Hepatocyte (in vitro differentiated cells): ENCODE measurements around the gene NXNL1.

Experiments used
- CTCF ChIP-seq: fragments of 200-600 bp; sonication (generic); IDR thresholded peaks from 2 replicates; pipeline ENCODE4 v1.5.1; 2016; ENCODE audit warnings: antibody characterized with exemption, mild to moderate bottlenecking; ENCODE audit not compliant: poor library complexity
- EZH2 ChIP-seq: fragments of 200-600 bp; sonication (generic); IDR thresholded peaks from 2 replicates; pipeline ENCODE4 v1.6.1; 2016; ENCODE audit warnings: antibody characterized with exemption, mild to moderate bottlenecking, borderline replicate concordance
- EZH2phosphoT487 ChIP-seq: fragments of 200-600 bp; sonication (generic); IDR thresholded peaks from one replicate; pipeline ENCODE4 v1.6.1; 2018; ENCODE audit warnings: antibody characterized with exemption, mild to moderate bottlenecking, low read depth, moderate library complexity; ENCODE audit not compliant: unreplicated experiment, severe bottlenecking

GRCh38 chr19:17420475-17420924 is 40.2 kb downstream of the NXNL1 start:
- TF ChIP-seq CTCF (peak; percentile 23), EZH2 (no peak), EZH2phosphoT487 (no peak)
